ENCODE measurements around the gene WDR41.
"Not testable (repeated sequence)": the region's sequence is repeated elsewhere in the genome, so short reads cannot be mapped to it uniquely, and the experiment has no call there.

The WDR41 gene

GRCh38 chr5:77402796-77403195, 89.3 kb downstream of the WDR41 start:
- DNase-seq (ENCODE audit: low spot score): no peak

GRCh38 chr5:77400645-77401044, 91.5 kb downstream of the WDR41 start:
- DNase-seq (ENCODE audit: low spot score): no peak

GRCh38 chr5:77398896-77399295, 93.2 kb downstream of the WDR41 start:
- no peak for DNase-seq (ENCODE audit: low spot score)

GRCh38 chr5:77398458-77398857, 93.7 kb downstream of the WDR41 start:
- DNase-seq (ENCODE audit: low spot score): no peak

- no peak for DNase-seq (ENCODE audit: low spot score)
These were observed 94.3 kb downstream of the WDR41 start for GRCh38 chr5:77397686-77398292.

GRCh38 chr5:77396017-77396416, 96.1 kb downstream of the WDR41 start:
- no peak for DNase-seq (ENCODE audit: low spot score)

- no peak for DNase-seq (ENCODE audit: low spot score)
These were observed 97.9 kb downstream of the WDR41 start for GRCh38 chr5:77394064-77394715.

- no peak for DNase-seq (ENCODE audit: low spot score)
These were observed 100.8 kb downstream of the WDR41 start for GRCh38 chr5:77391240-77391765.

GRCh38 chr5:77390795-77391194, 101.3 kb downstream of the WDR41 start:
- DNase-seq (ENCODE audit: low spot score): no peak

- no peak for DNase-seq (ENCODE audit: low spot score)
These were observed 101.9 kb downstream of the WDR41 start for GRCh38 chr5:77390221-77390620.

- DNase-seq (ENCODE audit: low spot score): no peak
These were observed 102.4 kb downstream of the WDR41 start for GRCh38 chr5:77389746-77390145.

GRCh38 chr5:77386340-77386739, 105.8 kb downstream of the WDR41 start:
- DNase-seq (ENCODE audit: low spot score): not testable (repeated sequence)

GRCh38 chr5:77383336-77383735, 108.8 kb downstream of the WDR41 start:
- DNase-seq (ENCODE audit: low spot score): not testable (repeated sequence)
